Fibroblast of lung (primary cell): Measurements from ENCODE around the gene KRCC1.

Experiments
- CTCF ChIP-seq, 2 donors: IDR thresholded peaks in 1 of 2; conservative IDR thresholded peaks in 1 of 2; 1 replicate in 1 of 2; 2 replicates in 1 of 2; pipeline ENCODE4 v1.5.1; 2011 to 2012; ENCODE audit warnings: low read length in 2 of 2, control low read depth in 1 of 2, inconsistent platforms in 1 of 2, low read depth in 1 of 2, mild to moderate bottlenecking in 1 of 2
- EZH2 ChIP-seq: IDR thresholded peaks from 2 replicates; pipeline ENCODE4 v1.5.1; 2012; ENCODE audit warnings: low read length, control low read depth, mild to moderate bottlenecking; ENCODE audit errors: missing control alignments

DNA sequence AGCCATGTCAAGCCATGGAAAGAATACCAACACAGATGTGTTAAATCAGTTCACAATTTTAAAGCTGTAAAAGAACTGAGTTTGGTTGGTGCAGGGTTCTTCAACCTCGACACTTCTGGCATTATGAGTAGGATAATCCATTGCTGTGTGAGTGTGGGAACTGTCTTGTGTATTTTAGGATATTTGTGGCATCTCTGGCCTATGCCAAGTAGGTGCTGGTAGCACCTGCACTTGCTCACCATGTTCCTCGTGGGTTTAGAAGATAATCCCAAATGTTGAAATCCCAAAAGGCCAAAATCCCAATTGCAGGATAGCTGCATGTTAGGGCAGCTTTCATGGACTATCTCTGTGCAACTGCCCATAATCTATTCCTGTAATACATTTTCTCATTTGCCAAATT, 3.8 kb downstream of the KRCC1 start:
- TF ChIP-seq CTCF (conservative IDR thresholded peaks at IDR 0.05 in 1 of 2, IDR thresholded peaks at IDR 0.05 in 1 of 2; ENCODE audit: low read depth in 1 of 2, low read length in 2 of 2) (no peak), EZH2 (no peak)
